GM18526 (cell line): Measurements from ENCODE around the gene ADORA1.

Source experiments
- POLR2A ChIP-seq: IDR thresholded peaks from 3 replicates; pipeline ENCODE4 v1.6.1; 2011; ENCODE audit not compliant: insufficient read length; ENCODE audit errors: extremely low read depth

The ADORA1 gene

GRCh38 chr1:203139976-203140475 is 12.5 kb downstream of the ADORA1 start:
- TF ChIP-seq POLR2A, result no peak

GRCh38 chr1:203140743-203141520 is 13.4 kb downstream of the ADORA1 start:
- TF ChIP-seq POLR2A, result no peak

- TF ChIP-seq POLR2A, result no peak
Measured at GRCh38 chr1:203142124-203142523, 14.6 kb downstream of the ADORA1 start.

GRCh38 chr1:203142684-203143408 is 15.3 kb downstream of the ADORA1 start:
- no peak for TF ChIP-seq POLR2A

GRCh38 chr1:203143641-203144040 is 16.1 kb downstream of the ADORA1 start:
- TF ChIP-seq POLR2A, result no peak

GRCh38 chr1:203144661-203145060 is 17.1 kb downstream of the ADORA1 start:
- no peak for TF ChIP-seq POLR2A

- TF ChIP-seq POLR2A, result no peak
Measured at GRCh38 chr1:203145321-203146041, 18.0 kb downstream of the ADORA1 start.

GRCh38 chr1:203146042-203146369 is 18.5 kb downstream of the ADORA1 start:
- TF ChIP-seq POLR2A, result no peak

- no peak for TF ChIP-seq POLR2A
Measured at GRCh38 chr1:203146537-203146936, 19.0 kb downstream of the ADORA1 start.

GRCh38 chr1:203147376-203147775 is 19.9 kb downstream of the ADORA1 start:
- no peak for TF ChIP-seq POLR2A

GRCh38 chr1:203148127-203148526 is 20.6 kb downstream of the ADORA1 start:
- no peak for TF ChIP-seq POLR2A

- no peak for TF ChIP-seq POLR2A
Measured at GRCh38 chr1:203148579-203148978, 21.1 kb downstream of the ADORA1 start.

GRCh38 chr1:203149188-203149840 is 21.8 kb downstream of the ADORA1 start:
- TF ChIP-seq POLR2A, result no peak

GRCh38 chr1:203150511-203151297 is 23.2 kb downstream of the ADORA1 start:
- no peak for TF ChIP-seq POLR2A
